SK-N-SH (cell line): ENCODE results near the gene ZNF474. TPM values are rescaled to one million over a fixed set of nuclear protein-coding genes. Genes with fewer than 3 reads are reported as not detected.

Experiments
- CTCF ChIA-PET: fragments of 300-600, 350-600 bp; formaldehyde crosslinking; extraction: SDS; loops from one replicate; lab custom pipeline; 2021; lab: Yijun Ruan, JAX
- POLR2A ChIA-PET: fragments of 350-600 bp; sonication (Branson Sonifier 250); formaldehyde crosslinking; extraction: SDS; loops from one replicate; lab custom pipeline; 2020; ENCODE audit warnings: antibody characterized with exemption, inconsistent platforms; lab: Yijun Ruan, JAX
- DNase-seq: peaks from one replicate; pipeline ENCODE4 v3.0.0; 2012
- H2AFZ ChIP-seq: fragments of 200-600 bp; sonication (generic); 2 replicates; pipeline ENCODE4 v1.8.1; 2016; ENCODE audit warnings: antibody characterized with exemption, mild to moderate bottlenecking, low read depth
- H3F3A ChIP-seq: fragments of 200-600 bp; sonication (generic); replicated peaks from 2 replicates; pipeline ENCODE3; 2016; ENCODE audit warnings: antibody characterized with exemption, mild to moderate bottlenecking; ENCODE audit not compliant: insufficient read depth
- H3K27ac ChIP-seq, 2 experiments: fragments of 200-500 bp in 1 of 2; fragments of 200-600 bp in 1 of 2; sonication (Bioruptor generic) in 1 of 2; sonication (generic), shearing (Covaris generic) in 1 of 2; 2 replicates each; pipeline versions ENCODE4 v1.5.1 to v1.6.1; 2014 to 2016; ENCODE audit warnings: low read depth in 2 of 2, inconsistent platforms in 1 of 2, low read length in 1 of 2, mild to moderate bottlenecking in 1 of 2, mixed read lengths in 1 of 2
- H3K27me3 ChIP-seq: fragments of 200-600 bp; sonication (generic), shearing (Covaris generic); 2 replicates; pipeline ENCODE4 v1.6.1; 2016; ENCODE audit warnings: mixed run types; ENCODE audit not compliant: insufficient read depth
- H3K36me3 ChIP-seq, 2 experiments: fragments of 200-500 bp in 1 of 2; fragments of 200-600 bp in 1 of 2; sonication (Bioruptor generic) in 1 of 2; sonication (generic) in 1 of 2; replicated peaks in 1 of 2; 2 replicates each; pipeline versions ENCODE3 to v1.5.1; 2014 to 2016; ENCODE audit warnings: low read length in 1 of 2, mild to moderate bottlenecking in 1 of 2; ENCODE audit not compliant: insufficient read depth in 2 of 2, control insufficient read depth in 1 of 2
- H3K4me1 ChIP-seq, 2 experiments: fragments of 200-500 bp in 1 of 2; fragments of 200-600 bp in 1 of 2; sonication (Bioruptor generic) in 1 of 2; sonication (generic), shearing (Covaris generic) in 1 of 2; 2 replicates each; pipeline versions ENCODE4 v1.5.1 to v1.6.1; 2014 to 2016; ENCODE audit warnings: low read depth in 1 of 2, low read length in 1 of 2, mixed run types in 1 of 2; ENCODE audit not compliant: insufficient read depth in 2 of 2, control insufficient read depth in 1 of 2
- H3K4me2 ChIP-seq: fragments of 200-600 bp; sonication (generic), shearing (Covaris generic); 2 replicates; pipeline ENCODE4 v1.6.1; 2017; ENCODE audit warnings: mixed run types
- H3K4me3 ChIP-seq, 2 experiments: fragments of 200-500 bp in 1 of 2; fragments of 200-600 bp in 1 of 2; sonication (Bioruptor generic) in 1 of 2; sonication (generic), shearing (Covaris generic) in 1 of 2; 2 replicates each; pipeline versions ENCODE4 v1.5.1 to v1.8.1; 2014 to 2016; ENCODE audit warnings: low read depth in 2 of 2, inconsistent platforms in 1 of 2, low read length in 1 of 2, mild to moderate bottlenecking in 1 of 2, mixed read lengths in 1 of 2, moderate library complexity in 1 of 2
- H3K79me2 ChIP-seq: fragments of 200-600 bp; sonication (generic); 2 replicates; pipeline ENCODE4 v1.8.1; 2017; ENCODE audit warnings: mild to moderate bottlenecking; ENCODE audit not compliant: insufficient read depth
- H3K9ac ChIP-seq: fragments of 200-600 bp; sonication (generic); 2 replicates; pipeline ENCODE4 v1.6.1; 2017; ENCODE audit warnings: mixed run types
- H3K9me2 ChIP-seq: fragments of 200-600 bp; sonication (generic); 2 replicates; pipeline ENCODE4 v1.6.1; 2017; ENCODE audit warnings: mixed run types
- H3K9me3 ChIP-seq: fragments of 200-600 bp; sonication (generic); 2 replicates; pipeline ENCODE4 v1.6.1; 2017; ENCODE audit warnings: mixed run types, mild to moderate bottlenecking, moderate library complexity
- H4K20me1 ChIP-seq: fragments of 200-600 bp; sonication (generic); 2 replicates; pipeline ENCODE4 v1.6.1; 2017; ENCODE audit warnings: mild to moderate bottlenecking, mixed run types; ENCODE audit not compliant: insufficient read depth
- CHD2 ChIP-seq: fragments of 150-350 bp; IDR thresholded peaks from 2 replicates; pipeline ENCODE4 v1.6.1; 2018; ENCODE audit warnings: low read length; ENCODE audit not compliant: partially characterized antibody
- EP300 ChIP-seq, 2 experiments: IDR thresholded peaks; 2 replicates each; pipeline versions ENCODE4 v1.4.0 to v1.6.1; 2012; ENCODE audit warnings: borderline replicate concordance in 1 of 2, low read depth in 1 of 2, low read length in 1 of 2
- EZH2phosphoT487 ChIP-seq: fragments of 200-600 bp; sonication (generic); IDR thresholded peaks from 2 replicates; pipeline ENCODE4 v1.6.1; 2017; ENCODE audit warnings: low read depth, mixed run types, mild to moderate bottlenecking, antibody characterized with exemption, moderate library complexity, borderline replicate concordance
- FOSL2 ChIP-seq: IDR thresholded peaks from 2 replicates; pipeline ENCODE4 v1.4.0; 2012; ENCODE audit warnings: low read depth, mild to moderate bottlenecking, moderate library complexity, borderline replicate concordance
- FOXM1 ChIP-seq: IDR thresholded peaks from 2 replicates; pipeline ENCODE4 v1.4.0; 2012; ENCODE audit warnings: low read depth, mild to moderate bottlenecking
- MEF2A ChIP-seq: IDR thresholded peaks from 2 replicates; pipeline ENCODE4 v1.4.0; 2012; ENCODE audit warnings: low read depth, borderline replicate concordance
- NRF1 ChIP-seq: IDR thresholded peaks from 2 replicates; pipeline ENCODE4 v1.6.1; 2012; ENCODE audit warnings: low read depth, mild to moderate bottlenecking, low read length
- RCOR1 ChIP-seq: fragments of 150-350 bp; IDR thresholded peaks from 2 replicates; pipeline ENCODE4 v1.6.1; 2017; ENCODE audit warnings: antibody characterized with exemption, low read length
- TAF1 ChIP-seq: IDR thresholded peaks from 2 replicates; pipeline ENCODE4 v1.6.1; 2012; ENCODE audit warnings: low read depth, mild to moderate bottlenecking, low read length, moderate library complexity, borderline replicate concordance
- TEAD4 ChIP-seq: IDR thresholded peaks from 2 replicates; pipeline ENCODE4 v1.4.0; 2012; ENCODE audit warnings: mild to moderate bottlenecking, borderline replicate concordance; ENCODE audit not compliant: insufficient read depth
- WGBS: methylation state at CpG from one replicate; pipeline ENCODE4 v1.1.6; 2017; ENCODE audit warnings: low lambda C conversion rate; 5-methylcytosine and 5-hydroxymethylcytosine counted together
- polyA plus RNA-seq, 3 experiments: library from polyadenylated mRNA; depleted of rRNA; stranded (reverse); fragments of >200 nt; gene quantifications; 2 replicates each; pipeline ENCODE4 v1.2.3, GENCODE V29; 2012
- TF ChIP-seq, protein P1 (sequence below): IDR thresholded peaks from 2 replicates; pipeline ENCODE4 v1.4.0; 2012; ENCODE audit warnings: low read depth, borderline replicate concordance
- TF ChIP-seq, protein P2 (sequence below): fragments of 200-600 bp; sonication (generic); IDR thresholded peaks from 2 replicates; pipeline ENCODE4 v1.6.1; 2017; ENCODE audit warnings: antibody characterized with exemption, mild to moderate bottlenecking, moderate library complexity
- TF ChIP-seq, protein P3 (sequence below): IDR thresholded peaks from 2 replicates; pipeline ENCODE4 v1.6.1; 2012; ENCODE audit warnings: mild to moderate bottlenecking, low read depth, low read length, moderate library complexity
- TF ChIP-seq, protein P4 (sequence below): IDR thresholded peaks from 2 replicates; pipeline ENCODE4 v1.4.0; 2012; ENCODE audit warnings: low read depth, borderline replicate concordance
- TF ChIP-seq, protein P5 (sequence below): fragments of 150-350 bp; IDR thresholded peaks from 2 replicates; pipeline ENCODE4 v1.6.1; 2017; ENCODE audit warnings: antibody characterized with exemption, low read length, low read depth, borderline replicate concordance

The ZNF474 gene
- polyA plus RNA-seq, 1 of the 3 experiments (the other 2 are of a cell fraction) = 0.08 TPM

DNA sequence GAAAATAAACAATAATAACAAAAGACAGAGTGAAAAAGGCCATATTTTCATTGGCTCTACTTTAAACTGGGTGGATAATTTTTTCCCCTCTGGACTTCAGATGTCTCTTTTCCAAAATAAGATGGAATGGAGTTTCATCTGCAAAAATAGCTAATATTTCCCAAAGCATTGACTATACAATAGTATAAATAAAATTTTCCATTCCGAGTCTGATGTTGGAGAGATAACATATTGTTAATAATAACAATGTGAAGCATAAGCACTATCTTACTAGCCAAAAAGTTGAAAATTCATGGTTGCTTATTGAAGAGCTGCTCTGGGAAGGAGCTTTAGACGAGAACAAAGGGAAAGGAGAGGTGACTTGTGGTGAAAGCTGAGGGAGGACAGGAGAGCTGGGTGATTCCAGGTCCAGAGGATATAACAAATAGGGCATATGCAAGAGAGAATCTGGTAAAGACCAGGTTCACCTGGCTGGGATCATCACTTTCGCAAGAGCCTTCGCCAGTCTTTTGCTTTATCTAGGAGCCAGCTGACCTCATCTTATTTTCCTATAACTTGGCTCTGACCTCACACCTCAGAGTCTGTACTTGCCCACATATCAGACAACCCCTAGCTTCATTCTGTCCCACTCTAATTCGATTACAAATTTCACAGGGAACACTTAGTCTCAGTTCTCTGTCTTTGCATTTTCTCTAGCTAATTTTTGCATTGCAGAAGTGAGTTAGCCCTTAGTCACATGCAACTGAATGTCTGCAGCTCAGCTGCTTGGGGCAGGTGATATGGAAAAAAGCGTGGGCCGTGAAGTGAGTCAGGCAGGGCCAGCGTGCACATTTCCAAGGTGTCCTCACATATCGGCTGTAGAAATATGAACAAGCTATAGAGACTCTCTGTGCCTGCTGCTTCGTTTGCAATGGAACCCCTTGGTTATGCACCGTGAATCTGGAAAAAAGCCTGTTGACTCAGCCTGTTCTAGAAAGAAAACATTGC lies 7.6 kb upstream of the ZNF474 start:
- ChIA-PET CTCF (no interaction called here), POLR2A (no interaction called here)
- Histone ChIP-seq H3K9me3 (no peaks in the 10 kb centered on the region), H3K79me2 (no peaks in the 10 kb centered on the region), H3K4me2 (no peak overlapping the region), H2AFZ (no peak overlapping the region), H4K20me1 (no peaks in the 10 kb centered on the region), H3K27ac (no peak overlapping the region), H3K9me2 (no peaks in the 10 kb centered on the region), H3K9ac (no peak overlapping the region), H3K27me3 (no peaks in the 10 kb centered on the region), H3F3A (no peaks in the 10 kb centered on the region), H3K36me3 (no peaks in the 10 kb centered on the region), H3K4me3 (no peak overlapping the region), H3K4me1 (no peaks in the 10 kb centered on the region; a peak in 1 of 4 replicates)
- no peak for DNase-seq
- TF ChIP-seq MEF2A = no peak
- TF ChIP-seq FOXM1 = no peak
- TF ChIP-seq TAF1 = no peak
- no peak for TF ChIP-seq EZH2phosphoT487
- no peak for TF ChIP-seq FOSL2
- no peak for TF ChIP-seq CHD2
- TF ChIP-seq, protein P1, sequence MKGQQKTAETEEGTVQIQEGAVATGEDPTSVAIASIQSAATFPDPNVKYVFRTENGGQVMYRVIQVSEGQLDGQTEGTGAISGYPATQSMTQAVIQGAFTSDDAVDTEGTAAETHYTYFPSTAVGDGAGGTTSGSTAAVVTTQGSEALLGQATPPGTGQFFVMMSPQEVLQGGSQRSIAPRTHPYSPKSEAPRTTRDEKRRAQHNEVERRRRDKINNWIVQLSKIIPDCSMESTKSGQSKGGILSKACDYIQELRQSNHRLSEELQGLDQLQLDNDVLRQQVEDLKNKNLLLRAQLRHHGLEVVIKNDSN = no peak
- TF ChIP-seq, protein P2, sequence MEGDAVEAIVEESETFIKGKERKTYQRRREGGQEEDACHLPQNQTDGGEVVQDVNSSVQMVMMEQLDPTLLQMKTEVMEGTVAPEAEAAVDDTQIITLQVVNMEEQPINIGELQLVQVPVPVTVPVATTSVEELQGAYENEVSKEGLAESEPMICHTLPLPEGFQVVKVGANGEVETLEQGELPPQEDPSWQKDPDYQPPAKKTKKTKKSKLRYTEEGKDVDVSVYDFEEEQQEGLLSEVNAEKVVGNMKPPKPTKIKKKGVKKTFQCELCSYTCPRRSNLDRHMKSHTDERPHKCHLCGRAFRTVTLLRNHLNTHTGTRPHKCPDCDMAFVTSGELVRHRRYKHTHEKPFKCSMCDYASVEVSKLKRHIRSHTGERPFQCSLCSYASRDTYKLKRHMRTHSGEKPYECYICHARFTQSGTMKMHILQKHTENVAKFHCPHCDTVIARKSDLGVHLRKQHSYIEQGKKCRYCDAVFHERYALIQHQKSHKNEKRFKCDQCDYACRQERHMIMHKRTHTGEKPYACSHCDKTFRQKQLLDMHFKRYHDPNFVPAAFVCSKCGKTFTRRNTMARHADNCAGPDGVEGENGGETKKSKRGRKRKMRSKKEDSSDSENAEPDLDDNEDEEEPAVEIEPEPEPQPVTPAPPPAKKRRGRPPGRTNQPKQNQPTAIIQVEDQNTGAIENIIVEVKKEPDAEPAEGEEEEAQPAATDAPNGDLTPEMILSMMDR = no peak
- TF ChIP-seq EP300 (IDR thresholded peaks at IDR 0.05; ENCODE audit: borderline replicate concordance in 1 of 2, low read depth in 1 of 2, low read length in 1 of 2) = no peak
- 88% methylated on average over 11 of the region's 11 CpGs for WGBS

DNA sequence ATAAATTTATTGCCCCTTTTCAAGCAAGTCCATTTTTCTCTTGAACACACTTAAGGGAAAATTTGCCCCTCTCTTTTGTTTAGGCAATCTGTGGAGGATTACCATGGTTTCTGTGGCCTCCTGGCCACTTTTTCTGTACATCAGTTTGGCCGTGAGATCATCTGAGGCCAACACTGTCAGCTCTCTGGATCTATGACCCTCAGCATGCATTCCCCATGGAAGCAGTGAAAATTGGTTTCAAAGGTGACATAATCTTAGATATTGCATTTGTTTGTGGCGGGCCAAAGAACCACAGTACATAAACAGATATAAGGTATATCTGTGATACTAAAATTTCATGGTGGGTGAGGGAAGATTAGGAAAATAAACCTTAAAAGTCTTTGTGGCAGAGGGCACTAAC lies 4.6 kb upstream of the ZNF474 start:
- ChIA-PET POLR2A (no interaction called here), CTCF (interaction anchor here (0.7 kb wide), 1 partner anchor 12 kb away, joined by 3 read pairs; no protein-coding TSS in a partner anchor)
- H2AFZ ChIP-seq = no peak overlapping the region
- WGBS = 91% methylated on average over 2 of the region's 2 CpGs
- peaks cover 0 to 2% of the 10 kb centered on the region in 2 experiments; a peak in 1 of 4 replicates for H3K4me1 ChIP-seq
- H4K20me1 ChIP-seq = no peaks in the 10 kb centered on the region
- no peaks in the 10 kb centered on the region for H3K9me3 ChIP-seq
- no peaks in the 10 kb centered on the region for H3K27me3 ChIP-seq
- no peak overlapping the region for H3K4me2 ChIP-seq
- H3K79me2 ChIP-seq = no peaks in the 10 kb centered on the region
- H3F3A ChIP-seq = peaks cover 4% of the 10 kb centered on the region
- H3K9me2 ChIP-seq = no peaks in the 10 kb centered on the region
- H3K4me3 ChIP-seq = no peak overlapping the region
- DNase-seq = no peak
- H3K27ac ChIP-seq = no peak overlapping the region
- H3K36me3 ChIP-seq = no peaks in the 10 kb centered on the region
- no peak overlapping the region for H3K9ac ChIP-seq
- TF ChIP-seq, protein P3, sequence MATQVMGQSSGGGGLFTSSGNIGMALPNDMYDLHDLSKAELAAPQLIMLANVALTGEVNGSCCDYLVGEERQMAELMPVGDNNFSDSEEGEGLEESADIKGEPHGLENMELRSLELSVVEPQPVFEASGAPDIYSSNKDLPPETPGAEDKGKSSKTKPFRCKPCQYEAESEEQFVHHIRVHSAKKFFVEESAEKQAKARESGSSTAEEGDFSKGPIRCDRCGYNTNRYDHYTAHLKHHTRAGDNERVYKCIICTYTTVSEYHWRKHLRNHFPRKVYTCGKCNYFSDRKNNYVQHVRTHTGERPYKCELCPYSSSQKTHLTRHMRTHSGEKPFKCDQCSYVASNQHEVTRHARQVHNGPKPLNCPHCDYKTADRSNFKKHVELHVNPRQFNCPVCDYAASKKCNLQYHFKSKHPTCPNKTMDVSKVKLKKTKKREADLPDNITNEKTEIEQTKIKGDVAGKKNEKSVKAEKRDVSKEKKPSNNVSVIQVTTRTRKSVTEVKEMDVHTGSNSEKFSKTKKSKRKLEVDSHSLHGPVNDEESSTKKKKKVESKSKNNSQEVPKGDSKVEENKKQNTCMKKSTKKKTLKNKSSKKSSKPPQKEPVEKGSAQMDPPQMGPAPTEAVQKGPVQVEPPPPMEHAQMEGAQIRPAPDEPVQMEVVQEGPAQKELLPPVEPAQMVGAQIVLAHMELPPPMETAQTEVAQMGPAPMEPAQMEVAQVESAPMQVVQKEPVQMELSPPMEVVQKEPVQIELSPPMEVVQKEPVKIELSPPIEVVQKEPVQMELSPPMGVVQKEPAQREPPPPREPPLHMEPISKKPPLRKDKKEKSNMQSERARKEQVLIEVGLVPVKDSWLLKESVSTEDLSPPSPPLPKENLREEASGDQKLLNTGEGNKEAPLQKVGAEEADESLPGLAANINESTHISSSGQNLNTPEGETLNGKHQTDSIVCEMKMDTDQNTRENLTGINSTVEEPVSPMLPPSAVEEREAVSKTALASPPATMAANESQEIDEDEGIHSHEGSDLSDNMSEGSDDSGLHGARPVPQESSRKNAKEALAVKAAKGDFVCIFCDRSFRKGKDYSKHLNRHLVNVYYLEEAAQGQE = no peak
- TF ChIP-seq FOSL2 = no peak
- TF ChIP-seq, protein P4, sequence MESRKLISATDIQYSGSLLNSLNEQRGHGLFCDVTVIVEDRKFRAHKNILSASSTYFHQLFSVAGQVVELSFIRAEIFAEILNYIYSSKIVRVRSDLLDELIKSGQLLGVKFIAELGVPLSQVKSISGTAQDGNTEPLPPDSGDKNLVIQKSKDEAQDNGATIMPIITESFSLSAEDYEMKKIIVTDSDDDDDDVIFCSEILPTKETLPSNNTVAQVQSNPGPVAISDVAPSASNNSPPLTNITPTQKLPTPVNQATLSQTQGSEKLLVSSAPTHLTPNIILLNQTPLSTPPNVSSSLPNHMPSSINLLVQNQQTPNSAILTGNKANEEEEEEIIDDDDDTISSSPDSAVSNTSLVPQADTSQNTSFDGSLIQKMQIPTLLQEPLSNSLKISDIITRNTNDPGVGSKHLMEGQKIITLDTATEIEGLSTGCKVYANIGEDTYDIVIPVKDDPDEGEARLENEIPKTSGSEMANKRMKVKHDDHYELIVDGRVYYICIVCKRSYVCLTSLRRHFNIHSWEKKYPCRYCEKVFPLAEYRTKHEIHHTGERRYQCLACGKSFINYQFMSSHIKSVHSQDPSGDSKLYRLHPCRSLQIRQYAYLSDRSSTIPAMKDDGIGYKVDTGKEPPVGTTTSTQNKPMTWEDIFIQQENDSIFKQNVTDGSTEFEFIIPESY = no peak
- no peak for TF ChIP-seq TEAD4
- no peak for TF ChIP-seq CHD2
- no peak for TF ChIP-seq RCOR1
- no peak for TF ChIP-seq TAF1
- no peak for TF ChIP-seq NRF1
- TF ChIP-seq, protein P5, sequence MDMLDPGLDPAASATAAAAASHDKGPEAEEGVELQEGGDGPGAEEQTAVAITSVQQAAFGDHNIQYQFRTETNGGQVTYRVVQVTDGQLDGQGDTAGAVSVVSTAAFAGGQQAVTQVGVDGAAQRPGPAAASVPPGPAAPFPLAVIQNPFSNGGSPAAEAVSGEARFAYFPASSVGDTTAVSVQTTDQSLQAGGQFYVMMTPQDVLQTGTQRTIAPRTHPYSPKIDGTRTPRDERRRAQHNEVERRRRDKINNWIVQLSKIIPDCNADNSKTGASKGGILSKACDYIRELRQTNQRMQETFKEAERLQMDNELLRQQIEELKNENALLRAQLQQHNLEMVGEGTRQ = no peak
